NCI-H2081 (cell line): ENCODE data around the gene LAMB4.
"Not testable (repeated sequence)": the region's sequence is repeated elsewhere in the genome, so short reads cannot be mapped to it uniquely, and the experiment has no call there.

Experiments
- DNase-seq, 2 experiments: peaks; one replicate each; lab custom pipeline; 2025; lab: John Stamatoyannopoulos, UW

Gene LAMB4

DNA sequence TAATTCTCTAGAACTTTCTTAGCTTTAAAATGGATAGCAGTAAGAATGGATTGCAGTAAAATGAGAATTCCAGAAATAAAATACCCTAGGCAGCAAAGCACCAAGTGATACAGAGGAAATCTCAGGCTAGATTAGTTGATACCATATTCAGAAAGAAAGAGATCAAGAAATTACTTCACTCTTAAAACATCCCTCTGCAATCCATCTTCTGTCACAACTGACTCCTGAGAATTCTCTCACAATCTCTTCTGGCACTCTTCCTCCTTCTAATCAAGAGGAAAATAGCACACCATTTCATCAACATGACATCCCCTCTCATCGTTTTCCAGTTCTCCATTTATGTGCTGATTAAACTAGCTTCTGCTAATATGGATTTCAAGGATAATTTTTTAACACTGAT, 85.0 kb downstream of the LAMB4 start:
- DNase-seq = no peak

DNA sequence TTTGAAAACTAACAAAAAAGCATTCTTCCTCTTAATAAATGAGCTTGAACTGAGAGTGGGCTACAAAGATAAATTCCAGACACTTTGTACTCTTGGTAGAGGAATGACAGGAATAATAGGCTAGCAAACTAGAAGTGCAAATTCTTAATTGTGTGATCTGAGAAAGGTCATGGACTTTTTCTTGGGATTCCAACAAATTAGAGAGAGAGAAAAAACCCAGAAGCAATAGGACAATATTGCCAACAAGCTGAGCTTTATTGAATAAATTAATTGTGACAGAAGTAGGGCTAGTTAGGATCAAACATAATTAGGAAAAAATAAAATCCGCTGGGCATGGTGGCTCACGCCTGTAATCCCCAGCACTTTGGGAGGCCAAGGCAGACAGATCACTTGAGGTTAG, 85.8 kb downstream of the LAMB4 start:
- no peak for DNase-seq

DNA sequence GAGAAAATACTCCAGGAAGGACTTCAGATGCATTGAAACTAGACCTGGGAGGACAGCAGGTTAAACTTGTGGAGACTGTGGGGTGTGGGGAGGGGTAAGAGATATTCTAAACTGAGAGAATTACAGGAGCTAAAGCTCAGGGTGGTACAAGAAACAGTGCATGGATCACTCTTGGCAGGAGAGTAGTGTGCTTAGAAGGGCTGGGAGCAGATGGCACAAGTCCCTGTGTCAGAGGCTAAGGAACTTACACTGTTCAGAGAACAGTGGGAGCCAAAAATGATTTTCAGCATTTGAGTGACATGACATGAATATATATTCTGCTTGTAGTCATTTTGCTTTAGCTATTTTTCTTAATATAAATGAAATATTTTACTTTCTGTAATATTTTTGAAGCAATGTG, 91.2 kb downstream of the LAMB4 start:
- DNase-seq = no peak

DNA sequence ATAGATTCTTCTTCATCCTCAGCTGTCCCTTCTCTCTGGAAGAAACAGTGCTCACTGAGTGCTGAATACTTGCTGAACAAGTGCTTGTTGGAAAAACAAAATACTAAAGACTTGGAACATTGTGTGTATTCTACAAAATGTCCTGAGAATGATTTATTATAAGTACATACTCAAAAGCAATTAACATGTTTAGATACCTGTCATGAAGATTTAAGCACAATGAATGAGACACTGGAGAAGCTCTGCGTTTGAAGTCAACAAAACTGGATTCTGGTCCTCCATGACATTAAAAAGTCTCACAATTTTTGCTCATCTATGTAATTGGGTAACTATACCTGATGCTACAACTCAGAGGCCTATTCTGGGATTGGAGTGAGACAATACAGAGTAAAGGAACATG, 92.4 kb downstream of the LAMB4 start:
- DNase-seq = no peak

DNA sequence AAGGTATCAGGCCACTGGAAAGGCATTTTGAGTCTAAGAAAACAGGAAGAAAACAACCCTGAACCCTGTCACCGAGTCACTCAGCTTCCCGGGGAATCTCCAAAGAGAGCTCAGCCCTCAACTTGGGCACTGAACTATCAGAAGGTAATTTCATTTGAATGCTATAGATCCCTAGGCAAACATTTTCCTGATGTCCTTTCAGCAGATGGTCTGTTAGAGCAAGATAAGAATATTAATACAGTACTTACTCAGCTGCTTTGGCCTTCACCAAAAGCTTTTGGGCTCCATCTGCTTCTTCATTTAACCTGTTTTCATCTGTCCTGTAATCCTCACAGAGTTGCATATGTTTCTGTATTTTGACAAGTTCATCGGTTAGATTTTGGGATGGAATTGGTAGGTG, 93.0 kb downstream of the LAMB4 start:
- DNase-seq = no peak

DNA sequence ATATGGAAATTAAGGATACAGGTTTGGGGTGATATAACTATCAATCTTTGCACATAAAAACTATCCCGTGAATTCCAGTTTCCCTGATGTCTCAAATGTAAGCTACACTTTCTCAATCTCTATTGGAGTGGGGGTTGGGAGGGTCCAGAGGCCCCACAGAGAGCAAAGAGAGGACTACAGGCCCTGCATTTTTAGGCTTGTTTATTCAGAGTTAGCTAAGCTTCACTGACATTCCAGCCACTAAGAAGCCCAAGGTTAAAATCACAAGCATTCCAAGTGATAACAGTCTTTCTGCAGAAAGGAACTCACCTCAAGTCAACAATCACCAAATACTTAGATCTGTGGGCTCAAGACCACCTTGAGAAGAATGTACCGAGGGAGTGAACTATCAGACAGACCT, 95.6 kb downstream of the LAMB4 start:
- no peak for DNase-seq

DNA sequence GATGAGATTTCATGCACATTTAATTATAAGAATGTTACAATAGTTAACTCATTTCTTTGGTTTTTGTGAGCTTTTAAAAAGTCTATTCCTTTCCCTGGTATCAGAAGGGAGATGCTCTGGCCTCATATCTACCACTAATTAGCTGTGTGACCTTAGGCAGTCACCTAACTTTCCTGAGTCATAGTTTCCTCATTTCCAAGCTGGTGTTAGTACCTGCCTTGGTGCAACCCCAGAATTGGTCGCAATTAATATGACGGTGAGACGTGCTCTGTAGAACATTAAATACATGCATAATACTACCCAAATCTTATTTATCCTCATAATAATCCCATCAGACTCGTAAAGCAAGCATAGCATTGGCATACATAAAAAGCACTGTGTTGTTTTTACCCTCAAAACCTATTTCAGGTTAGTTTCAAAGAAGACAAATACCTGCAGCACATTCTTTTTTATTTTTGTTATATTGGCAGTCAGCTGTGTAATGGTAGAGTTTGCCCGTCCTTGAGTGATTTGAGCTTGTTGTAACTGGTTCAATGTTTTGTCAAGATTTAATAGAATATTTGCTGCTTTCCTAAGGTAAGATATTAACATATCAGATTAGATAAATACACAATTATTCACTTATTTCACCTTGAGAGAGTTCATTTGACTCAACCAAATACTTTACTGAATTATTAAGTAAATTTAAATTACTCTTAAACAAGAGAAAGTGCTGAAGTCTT, 96.2 kb downstream of the LAMB4 start:
- no peak for DNase-seq

DNA sequence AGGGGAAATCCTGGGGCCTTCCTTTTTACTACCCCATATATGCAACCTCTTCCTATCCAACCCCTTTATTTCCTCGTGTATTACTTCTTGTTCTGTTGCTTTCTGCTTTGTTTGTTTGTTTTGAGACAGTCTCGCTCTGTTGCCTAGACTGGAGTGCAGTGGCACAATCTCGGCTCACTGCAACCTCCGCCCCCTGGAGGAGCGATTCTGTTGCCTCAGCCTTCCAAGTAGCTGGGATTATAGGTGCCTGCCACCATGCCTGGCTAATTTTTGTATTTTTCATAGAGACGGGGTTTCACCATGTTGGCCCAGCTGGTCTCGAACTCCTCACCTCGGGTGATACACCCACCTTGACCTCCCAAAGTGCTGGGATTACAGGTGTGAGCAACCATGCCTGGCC, 96.9 kb downstream of the LAMB4 start:
- not testable (repeated sequence) for DNase-seq

DNA sequence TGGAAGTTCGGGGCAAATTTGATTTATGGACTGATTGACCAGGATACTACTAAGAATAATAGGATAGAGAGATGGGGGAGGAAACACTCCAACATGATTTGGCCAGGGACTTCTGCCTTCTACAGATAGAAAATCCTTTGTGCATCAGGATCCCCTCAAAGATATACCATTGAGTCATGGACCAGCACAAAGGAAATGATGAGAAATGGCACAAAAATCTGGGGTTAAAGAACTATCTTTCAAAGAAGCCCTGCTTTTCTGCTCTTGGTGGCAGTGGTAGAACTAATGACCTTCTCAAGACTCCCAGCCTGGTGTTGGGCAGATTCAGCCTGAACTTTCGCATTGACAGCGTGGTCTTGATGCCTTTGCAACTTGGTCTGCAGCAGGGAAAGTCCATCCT, 99.6 kb downstream of the LAMB4 start:
- DNase-seq = no peak

DNA sequence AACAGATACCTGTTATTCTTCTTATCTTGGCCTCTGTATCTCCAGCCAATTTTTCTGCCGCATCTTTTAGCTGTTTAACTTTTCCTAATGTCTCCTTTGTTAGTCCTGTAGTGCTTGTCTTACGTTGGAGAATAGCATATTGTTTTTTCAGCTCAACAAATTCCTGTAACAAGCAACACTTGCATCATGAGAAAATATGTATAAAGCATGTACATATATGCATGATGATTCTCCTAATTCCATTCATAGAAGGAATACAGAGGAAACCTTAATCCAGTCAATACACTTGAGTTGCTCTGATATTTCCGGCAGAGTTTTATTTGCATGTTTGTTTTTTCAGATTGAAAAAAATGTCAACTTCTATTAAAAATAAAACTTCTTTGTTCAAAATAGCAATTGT, 101.1 kb downstream of the LAMB4 start:
- DNase-seq = no peak

DNA sequence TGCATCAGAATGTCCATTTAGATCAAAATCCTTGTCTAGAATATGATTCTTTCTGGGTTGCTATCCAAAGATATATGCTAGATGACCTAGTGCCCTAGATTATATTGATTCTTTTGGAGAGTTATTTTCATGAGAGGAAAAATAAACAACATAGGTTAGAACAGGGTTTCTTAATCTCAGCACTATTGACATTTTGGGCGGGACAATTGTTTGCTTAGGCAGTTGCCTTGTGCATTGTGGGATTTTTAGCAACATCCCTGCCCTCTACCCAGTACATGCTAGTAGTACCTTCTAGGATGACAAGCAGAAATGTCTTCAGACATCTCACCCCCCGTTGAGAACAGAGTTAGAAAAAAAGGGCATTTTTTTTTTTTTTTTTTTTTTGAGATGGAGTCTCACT, 102.0 kb downstream of the LAMB4 start:
- DNase-seq = no peak

DNA sequence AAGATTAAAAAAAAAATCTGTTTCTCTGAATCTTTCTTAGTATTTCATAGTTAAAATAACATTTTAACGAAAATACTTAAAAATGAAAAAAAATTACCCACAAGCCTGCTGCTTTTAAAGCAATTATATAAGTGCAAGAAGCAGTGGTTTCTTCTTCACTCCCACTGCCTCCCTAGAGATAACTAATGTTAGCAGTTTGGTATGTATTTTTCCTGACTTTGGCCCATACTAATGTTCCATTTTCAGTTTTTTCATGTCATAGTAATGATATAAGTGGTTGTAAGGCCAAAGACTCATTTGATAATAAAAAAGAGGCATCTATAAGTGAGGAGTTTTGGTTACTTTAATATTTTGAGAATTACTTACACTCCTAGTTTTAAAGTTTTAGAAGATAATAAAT, 102.9 kb downstream of the LAMB4 start:
- DNase-seq = no peak

DNA sequence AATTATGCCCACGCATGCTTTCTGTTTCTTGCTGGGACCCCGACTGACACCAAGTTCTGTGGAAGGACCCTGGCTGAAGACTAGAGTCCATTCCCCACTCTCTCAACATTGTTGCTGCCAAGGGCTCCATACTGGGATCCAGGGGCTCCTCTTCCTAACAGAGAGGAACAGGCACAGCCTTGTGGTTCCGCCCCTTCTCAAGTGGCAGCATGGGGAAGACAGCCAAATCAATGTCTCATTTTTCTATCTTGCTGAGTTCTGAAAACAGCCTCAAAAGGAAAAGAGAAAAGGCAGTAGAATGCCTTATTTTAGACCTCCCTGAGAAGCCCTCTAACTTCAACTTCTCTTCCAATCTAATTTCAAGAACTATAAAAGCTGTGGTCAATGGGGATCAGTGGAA, 103.5 kb downstream of the LAMB4 start:
- DNase-seq = no peak

DNA sequence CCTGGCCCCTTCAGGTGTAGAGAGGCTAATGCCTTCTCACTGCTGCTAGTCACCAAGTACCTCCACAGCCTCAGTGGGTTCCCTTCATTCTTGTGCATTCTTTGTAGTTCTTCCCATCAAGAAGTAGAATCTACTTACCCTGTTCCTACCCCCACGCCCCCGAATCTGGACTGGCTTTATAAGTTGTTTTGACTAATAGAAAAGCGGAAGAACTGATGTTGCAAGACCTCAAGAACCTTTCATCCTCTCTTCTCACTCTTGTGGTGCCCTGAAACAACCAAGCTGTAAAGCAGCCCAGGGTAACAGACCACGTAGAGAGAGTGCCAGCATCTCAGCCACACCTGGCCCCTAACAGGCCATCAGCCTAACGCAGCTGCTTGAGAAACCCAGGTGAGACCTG, 104.0 kb downstream of the LAMB4 start:
- no peak for DNase-seq

DNA sequence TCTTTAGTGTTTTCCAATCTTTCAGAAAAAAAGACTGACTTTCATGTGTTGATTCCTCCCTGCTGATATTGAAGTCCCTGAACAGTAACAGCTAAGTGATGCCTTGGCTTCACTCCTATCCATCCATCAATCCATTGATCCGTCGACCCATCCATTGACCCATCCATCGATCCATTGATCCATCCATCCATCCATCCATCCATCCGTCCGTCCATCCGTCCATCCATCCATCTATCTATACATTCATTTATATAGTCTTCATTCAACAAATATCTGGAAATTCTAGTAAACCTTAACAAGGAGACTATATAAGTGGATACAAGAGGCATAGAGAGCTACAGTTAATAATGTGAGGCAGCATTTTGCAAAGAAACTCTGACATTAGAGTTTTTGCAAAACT, 105.6 kb downstream of the LAMB4 start:
- no peak for DNase-seq

DNA sequence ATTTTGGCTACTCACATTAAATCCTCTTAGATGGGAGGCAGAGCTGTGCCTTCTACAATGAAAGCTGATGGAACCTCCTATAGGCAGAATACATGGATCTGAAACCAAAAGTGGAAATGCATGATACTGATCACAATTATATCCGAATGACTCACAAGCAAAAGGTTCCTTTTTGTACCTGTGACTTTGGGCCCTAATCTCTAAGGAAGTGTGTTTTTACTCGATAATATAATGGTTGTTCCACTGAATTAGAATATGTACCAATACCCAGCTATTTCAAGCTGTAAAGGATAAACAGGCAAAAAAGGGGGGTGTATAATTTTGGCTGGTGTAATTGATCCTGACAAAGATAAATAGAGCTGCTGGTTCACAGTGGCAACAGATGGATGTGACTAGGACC, 109.6 kb downstream of the LAMB4 start:
- no peak for DNase-seq

DNA sequence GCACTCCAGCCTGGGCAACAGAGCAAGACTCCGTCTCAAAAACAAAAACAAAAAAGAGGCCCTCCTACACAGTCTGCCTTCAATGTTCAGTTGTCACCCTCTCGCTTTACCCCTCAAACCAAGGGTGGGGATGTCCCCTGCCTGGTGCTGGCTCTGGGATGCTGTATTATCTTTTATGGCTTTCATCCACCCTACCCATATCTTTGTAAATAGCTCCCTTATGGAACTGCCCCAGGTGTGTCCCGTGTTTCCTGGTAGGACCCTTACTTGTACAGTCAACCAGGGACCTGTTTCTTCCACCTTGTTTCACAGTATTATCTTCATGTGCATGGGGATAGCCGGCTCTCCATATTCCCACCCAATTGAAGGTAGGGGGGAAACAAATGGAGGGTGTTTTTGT, 111.5 kb downstream of the LAMB4 start:
- DNase-seq = no peak

DNA sequence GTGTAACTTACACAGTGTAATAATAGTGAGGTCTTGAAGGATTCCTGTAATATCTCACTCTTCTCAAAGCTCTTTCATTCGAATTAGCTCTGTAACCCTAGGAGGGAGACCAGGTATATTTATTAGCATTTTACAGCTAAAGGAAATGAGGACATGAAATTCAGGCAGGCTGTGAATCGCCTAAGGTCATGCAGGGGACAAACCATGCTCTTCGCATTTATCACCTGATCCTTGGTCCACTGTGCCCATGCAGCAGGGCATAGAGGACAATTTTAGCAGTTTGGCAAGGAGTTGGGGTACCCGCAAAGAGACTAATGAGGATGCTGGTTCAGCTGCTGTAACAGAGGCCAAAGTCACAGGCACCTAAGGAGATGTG, 112.4 kb downstream of the LAMB4 start:
- no peak for DNase-seq

DNA sequence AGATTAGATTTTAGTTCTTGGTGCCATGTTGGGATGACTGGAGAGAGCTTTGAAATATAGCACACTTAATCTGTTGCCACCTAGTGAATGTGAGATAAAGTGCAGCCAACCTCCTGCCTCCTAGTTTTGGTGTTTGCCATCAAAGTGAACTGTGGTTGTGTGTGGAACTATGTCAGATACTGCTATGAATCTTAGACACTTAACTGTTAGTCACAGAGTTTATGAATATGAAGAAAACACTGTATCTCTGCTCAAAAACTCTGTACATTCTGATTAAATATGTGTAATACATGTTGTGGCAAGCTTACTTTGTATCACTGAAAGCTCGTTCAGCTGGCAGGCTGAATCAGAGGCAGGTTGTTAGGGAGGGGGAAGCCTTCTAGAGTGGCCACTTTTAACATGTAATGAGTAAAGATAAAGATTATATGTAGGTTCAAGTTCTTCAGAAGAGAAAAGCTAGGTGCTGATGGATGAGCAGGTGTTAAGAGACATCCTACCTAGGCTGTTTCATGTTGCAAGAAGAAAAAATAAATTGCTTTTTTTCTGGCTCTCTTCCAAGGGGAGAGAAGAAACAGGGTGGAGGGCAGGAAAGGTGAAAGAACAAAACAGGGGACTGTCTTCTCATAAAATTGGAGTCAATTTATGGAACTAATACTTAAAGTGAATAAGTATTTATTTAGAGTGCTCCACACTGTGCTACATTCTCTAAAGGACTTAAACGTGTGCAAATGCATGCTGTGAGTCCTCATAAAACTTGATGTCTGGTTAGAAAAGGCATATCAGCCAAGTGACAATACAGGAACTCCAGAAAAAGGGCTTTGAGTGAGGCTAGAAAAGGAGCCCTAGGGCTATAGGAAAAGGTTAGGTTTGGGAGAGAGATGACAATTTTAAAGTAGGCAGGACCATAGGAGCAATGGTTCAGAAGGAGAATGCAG, 113.1 kb downstream of the LAMB4 start:
- DNase-seq = peak; percentile 24 to 63

DNA sequence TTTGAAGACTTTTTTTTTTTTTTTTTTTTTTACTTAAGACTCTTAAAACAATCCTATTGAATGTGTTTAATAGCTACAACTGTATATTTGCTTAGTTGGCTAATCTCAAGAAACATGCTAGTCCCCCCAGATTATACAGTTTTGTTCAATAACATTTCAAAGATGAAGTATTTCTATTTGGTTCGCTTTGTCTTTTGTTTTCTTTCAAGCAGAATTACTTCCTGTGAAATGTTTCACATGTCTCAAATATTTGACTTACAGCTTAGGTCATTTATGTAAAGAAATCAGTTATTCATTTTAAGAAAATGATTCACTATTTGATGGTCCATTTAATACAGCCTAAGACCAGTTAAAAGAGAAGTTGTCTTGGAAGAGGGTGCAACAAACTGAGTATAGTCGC, 114.4 kb downstream of the LAMB4 start:
- DNase-seq = no peak

DNA sequence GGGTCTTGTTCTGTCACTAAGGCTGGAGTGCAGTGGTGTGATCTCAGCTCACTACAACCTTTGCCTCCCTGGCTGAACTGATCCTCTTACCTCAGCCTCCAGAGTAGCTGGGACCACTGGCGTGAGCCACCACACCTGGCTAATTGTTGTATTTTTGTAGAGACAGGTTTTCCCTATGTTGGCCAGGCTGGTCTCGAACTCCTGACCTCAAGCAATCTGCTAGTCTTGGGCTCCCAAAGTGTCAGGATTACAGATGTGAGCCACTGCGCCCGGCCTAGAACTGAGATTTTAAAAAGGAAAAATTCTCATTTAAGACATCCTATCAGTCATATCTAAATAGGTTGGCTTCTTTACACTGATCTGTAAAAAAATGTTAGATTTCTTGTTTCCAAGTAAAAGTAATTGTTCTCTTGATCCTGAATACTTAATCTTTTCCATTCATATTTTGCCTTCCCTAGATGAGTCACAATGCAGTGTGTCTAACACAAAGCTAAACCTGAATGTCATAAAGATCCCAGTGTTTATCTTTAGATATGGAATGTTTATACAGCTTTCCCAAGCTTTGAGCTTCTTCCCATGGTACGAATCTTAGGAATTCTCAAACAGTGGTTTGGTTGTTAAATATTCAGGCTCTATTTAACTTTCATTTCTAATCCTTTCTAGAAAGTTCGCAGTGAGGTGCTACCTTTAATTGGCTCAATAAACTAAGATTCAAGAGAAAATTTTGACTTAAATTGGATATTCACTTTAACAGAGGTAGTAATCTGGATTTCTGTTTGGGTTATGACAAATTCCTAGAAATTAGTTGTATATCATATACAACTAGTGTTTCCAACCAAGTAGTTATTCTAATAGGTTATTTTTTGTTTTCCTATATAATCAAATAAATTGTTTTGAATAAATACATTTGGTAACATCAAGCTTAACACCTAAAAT, 115.1 kb downstream of the LAMB4 start:
- DNase-seq = no peak

DNA sequence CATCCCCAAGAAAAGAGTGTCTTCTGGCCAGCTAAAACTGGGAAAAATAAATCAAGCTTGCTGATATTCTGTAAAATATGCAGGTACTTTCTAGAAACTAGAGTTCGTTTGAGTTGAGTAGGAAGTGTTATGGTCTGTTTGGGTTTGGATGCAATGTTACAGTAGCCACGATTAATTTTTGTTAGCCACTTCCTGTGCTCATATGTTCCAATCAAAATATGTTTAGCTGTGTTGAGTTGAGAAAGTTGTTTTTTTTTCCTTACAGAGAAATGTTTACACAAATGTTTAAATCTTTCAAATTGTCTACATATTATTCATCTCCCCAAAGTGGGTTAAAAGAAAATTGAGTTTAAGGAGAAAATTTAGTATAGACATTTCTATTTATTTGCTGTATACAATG, 115.9 kb downstream of the LAMB4 start:
- no peak for DNase-seq
